H1 (cell line): Measurements from ENCODE around the gene POLR2A. TPM values are rescaled to one million over a fixed set of nuclear protein-coding genes. Genes with fewer than 3 reads are reported as not detected.

Experiments used
- EGR1 ChIP-seq: IDR thresholded peaks from 2 replicates; pipeline ENCODE4 v1.6.1; 2011; ENCODE audit warnings: low read depth, low read length, borderline replicate concordance
- HDAC6 ChIP-seq: IDR thresholded peaks from one replicate; pipeline ENCODE4 v1.7.1; 2012; ENCODE audit warnings: low read depth, mild to moderate bottlenecking, inconsistent platforms, low read length, moderate library complexity
- JUND ChIP-seq: IDR thresholded peaks from 2 replicates; pipeline ENCODE4 v1.6.1; 2011; ENCODE audit warnings: mild to moderate bottlenecking, improper control_type of control experiment, low read length
- SP1 ChIP-seq: IDR thresholded peaks from 2 replicates; pipeline ENCODE4 v1.6.1; 2011; ENCODE audit warnings: low read depth, low read length
- SP4 ChIP-seq: IDR thresholded peaks from 2 replicates; pipeline ENCODE4 v1.6.1; 2012; ENCODE audit warnings: low read length, inconsistent platforms
- TAF7 ChIP-seq: optimal IDR thresholded peaks from 2 replicates; pipeline ENCODE3; 2011; ENCODE audit warnings: low read depth, mild to moderate bottlenecking, inconsistent platforms, low read length, moderate library complexity, borderline replicate concordance
- TBP ChIP-seq: IDR thresholded peaks from 2 replicates; pipeline ENCODE4 v1.6.1; 2011; ENCODE audit warnings: low read depth, low read length, improper control_type of control experiment
- ZNF274 ChIP-seq: IDR thresholded peaks from 2 replicates; pipeline ENCODE4 v1.7.0; 2012; ENCODE audit warnings: low read length, borderline replicate concordance; ENCODE audit errors: extremely low read depth
- polyA plus RNA-seq, 7 experiments: library from polyadenylated mRNA; depleted of rRNA in 3 of 7; stranded (reverse) in 5 of 7; unstranded in 2 of 7; fragments of >200 nt in 5 of 7; fragments of 200-250 nt in 2 of 7; gene quantifications; 1 replicate in 5 of 7; 2 replicates in 1 of 7; 4 replicates in 1 of 7; pipeline versions ENCODE4 v1.2.1 to v1.2.3, GENCODE V29; 2011 to 2013; ENCODE audit warnings: missing spikeins in 2 of 7, mixed read lengths in 2 of 7
- total RNA-seq: library from RNA; stranded (reverse); fragmentation: NEBNext Ultra II Directional; extraction: Animal tissue kit (Norgen Biotek cat#: 25700); gene quantifications from 2 replicates; pipeline ENCODE4 v1.2.1, GENCODE V29; 2021
- TF ChIP-seq, protein P1 (sequence below): fragments of 300-600 bp; sonication (generic); IDR thresholded peaks from 2 replicates; pipeline ENCODE4 v1.7.1; 2012; ENCODE audit warnings: low read length, moderate library complexity, mild to moderate bottlenecking, inconsistent platforms; ENCODE audit not compliant: insufficient replicate concordance
- TF ChIP-seq, protein P2 (sequence below): IDR thresholded peaks from 2 replicates; pipeline ENCODE4 v1.6.1; 2011; ENCODE audit warnings: low read depth, mild to moderate bottlenecking, low read length; ENCODE audit not compliant: insufficient read depth

The POLR2A gene
- total and polyA plus RNA-seq, 2 of the 8 experiments (the other 6 are each of a cell fraction or from before 2014, with no cell fraction given): 26.8 to 150 TPM

DNA sequence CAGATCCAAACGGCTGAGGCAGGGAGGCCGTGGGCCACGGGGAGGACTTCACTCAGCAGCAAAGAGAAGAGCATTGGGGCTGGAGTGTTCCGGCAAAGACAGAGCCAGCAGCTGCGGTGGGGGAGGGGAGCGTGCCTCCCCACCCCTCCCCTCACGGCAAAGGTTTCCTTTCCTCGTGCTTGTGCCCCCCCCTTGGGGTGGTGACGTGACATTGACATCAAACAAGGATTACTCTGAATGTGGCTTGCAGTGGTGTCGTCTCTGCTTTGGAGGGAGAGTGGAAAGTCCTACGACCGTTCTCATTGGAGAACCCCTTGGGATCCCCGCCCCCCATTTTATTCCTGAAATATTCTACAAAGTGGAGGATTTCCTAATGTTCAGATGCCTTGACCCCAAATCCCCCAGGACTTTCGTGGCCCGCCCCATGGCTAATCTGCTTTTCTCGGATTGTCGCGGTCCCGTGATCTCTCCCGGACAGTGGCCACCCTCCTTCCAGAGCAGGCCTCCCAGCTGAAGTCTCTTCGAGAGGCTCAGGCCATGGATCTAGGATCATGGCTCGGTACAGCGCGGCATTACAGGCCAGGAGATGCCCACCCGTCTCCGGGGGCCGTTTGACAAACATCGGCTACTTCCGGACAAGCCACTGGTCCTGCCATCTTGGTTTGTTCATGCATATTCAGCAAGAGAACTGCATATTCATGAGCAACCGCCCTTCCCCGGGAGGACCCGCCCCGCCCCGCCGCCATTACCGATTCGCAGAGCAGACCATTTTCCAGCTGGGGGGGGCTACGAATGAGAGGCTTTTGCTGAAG, 705 bp upstream of the POLR2A start (continued):
- TF ChIP-seq, protein P1, sequence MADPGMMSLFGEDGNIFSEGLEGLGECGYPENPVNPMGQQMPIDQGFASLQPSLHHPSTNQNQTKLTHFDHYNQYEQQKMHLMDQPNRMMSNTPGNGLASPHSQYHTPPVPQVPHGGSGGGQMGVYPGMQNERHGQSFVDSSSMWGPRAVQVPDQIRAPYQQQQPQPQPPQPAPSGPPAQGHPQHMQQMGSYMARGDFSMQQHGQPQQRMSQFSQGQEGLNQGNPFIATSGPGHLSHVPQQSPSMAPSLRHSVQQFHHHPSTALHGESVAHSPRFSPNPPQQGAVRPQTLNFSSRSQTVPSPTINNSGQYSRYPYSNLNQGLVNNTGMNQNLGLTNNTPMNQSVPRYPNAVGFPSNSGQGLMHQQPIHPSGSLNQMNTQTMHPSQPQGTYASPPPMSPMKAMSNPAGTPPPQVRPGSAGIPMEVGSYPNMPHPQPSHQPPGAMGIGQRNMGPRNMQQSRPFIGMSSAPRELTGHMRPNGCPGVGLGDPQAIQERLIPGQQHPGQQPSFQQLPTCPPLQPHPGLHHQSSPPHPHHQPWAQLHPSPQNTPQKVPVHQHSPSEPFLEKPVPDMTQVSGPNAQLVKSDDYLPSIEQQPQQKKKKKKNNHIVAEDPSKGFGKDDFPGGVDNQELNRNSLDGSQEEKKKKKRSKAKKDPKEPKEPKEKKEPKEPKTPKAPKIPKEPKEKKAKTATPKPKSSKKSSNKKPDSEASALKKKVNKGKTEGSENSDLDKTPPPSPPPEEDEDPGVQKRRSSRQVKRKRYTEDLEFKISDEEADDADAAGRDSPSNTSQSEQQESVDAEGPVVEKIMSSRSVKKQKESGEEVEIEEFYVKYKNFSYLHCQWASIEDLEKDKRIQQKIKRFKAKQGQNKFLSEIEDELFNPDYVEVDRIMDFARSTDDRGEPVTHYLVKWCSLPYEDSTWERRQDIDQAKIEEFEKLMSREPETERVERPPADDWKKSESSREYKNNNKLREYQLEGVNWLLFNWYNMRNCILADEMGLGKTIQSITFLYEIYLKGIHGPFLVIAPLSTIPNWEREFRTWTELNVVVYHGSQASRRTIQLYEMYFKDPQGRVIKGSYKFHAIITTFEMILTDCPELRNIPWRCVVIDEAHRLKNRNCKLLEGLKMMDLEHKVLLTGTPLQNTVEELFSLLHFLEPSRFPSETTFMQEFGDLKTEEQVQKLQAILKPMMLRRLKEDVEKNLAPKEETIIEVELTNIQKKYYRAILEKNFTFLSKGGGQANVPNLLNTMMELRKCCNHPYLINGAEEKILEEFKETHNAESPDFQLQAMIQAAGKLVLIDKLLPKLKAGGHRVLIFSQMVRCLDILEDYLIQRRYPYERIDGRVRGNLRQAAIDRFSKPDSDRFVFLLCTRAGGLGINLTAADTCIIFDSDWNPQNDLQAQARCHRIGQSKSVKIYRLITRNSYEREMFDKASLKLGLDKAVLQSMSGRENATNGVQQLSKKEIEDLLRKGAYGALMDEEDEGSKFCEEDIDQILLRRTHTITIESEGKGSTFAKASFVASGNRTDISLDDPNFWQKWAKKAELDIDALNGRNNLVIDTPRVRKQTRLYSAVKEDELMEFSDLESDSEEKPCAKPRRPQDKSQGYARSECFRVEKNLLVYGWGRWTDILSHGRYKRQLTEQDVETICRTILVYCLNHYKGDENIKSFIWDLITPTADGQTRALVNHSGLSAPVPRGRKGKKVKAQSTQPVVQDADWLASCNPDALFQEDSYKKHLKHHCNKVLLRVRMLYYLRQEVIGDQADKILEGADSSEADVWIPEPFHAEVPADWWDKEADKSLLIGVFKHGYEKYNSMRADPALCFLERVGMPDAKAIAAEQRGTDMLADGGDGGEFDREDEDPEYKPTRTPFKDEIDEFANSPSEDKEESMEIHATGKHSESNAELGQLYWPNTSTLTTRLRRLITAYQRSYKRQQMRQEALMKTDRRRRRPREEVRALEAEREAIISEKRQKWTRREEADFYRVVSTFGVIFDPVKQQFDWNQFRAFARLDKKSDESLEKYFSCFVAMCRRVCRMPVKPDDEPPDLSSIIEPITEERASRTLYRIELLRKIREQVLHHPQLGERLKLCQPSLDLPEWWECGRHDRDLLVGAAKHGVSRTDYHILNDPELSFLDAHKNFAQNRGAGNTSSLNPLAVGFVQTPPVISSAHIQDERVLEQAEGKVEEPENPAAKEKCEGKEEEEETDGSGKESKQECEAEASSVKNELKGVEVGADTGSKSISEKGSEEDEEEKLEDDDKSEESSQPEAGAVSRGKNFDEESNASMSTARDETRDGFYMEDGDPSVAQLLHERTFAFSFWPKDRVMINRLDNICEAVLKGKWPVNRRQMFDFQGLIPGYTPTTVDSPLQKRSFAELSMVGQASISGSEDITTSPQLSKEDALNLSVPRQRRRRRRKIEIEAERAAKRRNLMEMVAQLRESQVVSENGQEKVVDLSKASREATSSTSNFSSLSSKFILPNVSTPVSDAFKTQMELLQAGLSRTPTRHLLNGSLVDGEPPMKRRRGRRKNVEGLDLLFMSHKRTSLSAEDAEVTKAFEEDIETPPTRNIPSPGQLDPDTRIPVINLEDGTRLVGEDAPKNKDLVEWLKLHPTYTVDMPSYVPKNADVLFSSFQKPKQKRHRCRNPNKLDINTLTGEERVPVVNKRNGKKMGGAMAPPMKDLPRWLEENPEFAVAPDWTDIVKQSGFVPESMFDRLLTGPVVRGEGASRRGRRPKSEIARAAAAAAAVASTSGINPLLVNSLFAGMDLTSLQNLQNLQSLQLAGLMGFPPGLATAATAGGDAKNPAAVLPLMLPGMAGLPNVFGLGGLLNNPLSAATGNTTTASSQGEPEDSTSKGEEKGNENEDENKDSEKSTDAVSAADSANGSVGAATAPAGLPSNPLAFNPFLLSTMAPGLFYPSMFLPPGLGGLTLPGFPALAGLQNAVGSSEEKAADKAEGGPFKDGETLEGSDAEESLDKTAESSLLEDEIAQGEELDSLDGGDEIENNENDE: no peak
- no peak for TF ChIP-seq TAF7
- TF ChIP-seq, protein P2, sequence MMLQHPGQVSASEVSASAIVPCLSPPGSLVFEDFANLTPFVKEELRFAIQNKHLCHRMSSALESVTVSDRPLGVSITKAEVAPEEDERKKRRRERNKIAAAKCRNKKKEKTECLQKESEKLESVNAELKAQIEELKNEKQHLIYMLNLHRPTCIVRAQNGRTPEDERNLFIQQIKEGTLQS: no peak
- no peak for TF ChIP-seq HDAC6
- TF ChIP-seq SP1: no peak
- TF ChIP-seq ZNF274: no peak
- no peak for TF ChIP-seq JUND
- no peak for TF ChIP-seq EGR1
- no peak for TF ChIP-seq TBP
- TF ChIP-seq SP4: peak; percentile 57; the same call in 1 of the 2 replicates
